GM21717 (cell line): Measurements from ENCODE around the gene KDM8.
"Not testable (repeated sequence)": the region's sequence is repeated elsewhere in the genome, so short reads cannot be mapped to it uniquely, and the experiment has no call there.

Experiments
- ATAC-seq: cut with Tn5 transposase; IDR thresholded peaks from one replicate; pipeline ENCODE4 v1.9.1; 2021; ENCODE audit warnings: mild to moderate bottlenecking, moderate library complexity; ENCODE audit not compliant: unreplicated experiment

The KDM8 gene

GRCh38 chr16:27190316-27190871 lies 12.9 kb upstream of the KDM8 start:
- ATAC-seq, result no peak

GRCh38 chr16:27191352-27191924 lies 11.9 kb upstream of the KDM8 start:
- no peak for ATAC-seq

- ATAC-seq, result no peak
These were observed 9.9 kb upstream of the KDM8 start for GRCh38 chr16:27193300-27193990.

- ATAC-seq, result no peak
These were observed 8.1 kb upstream of the KDM8 start for GRCh38 chr16:27195076-27195741.

GRCh38 chr16:27195941-27196595 lies 7.3 kb upstream of the KDM8 start:
- ATAC-seq, result no peak

- no peak for ATAC-seq
These were observed 6.3 kb upstream of the KDM8 start for GRCh38 chr16:27197004-27197403.

- ATAC-seq, result no peak
These were observed 4.7 kb upstream of the KDM8 start for GRCh38 chr16:27198451-27199234.

GRCh38 chr16:27199235-27199586 lies 4.1 kb upstream of the KDM8 start:
- no peak for ATAC-seq

GRCh38 chr16:27199736-27200135 lies 3.6 kb upstream of the KDM8 start:
- ATAC-seq, result no peak

GRCh38 chr16:27200914-27201313 lies 2.4 kb upstream of the KDM8 start:
- ATAC-seq, result not testable (repeated sequence)

GRCh38 chr16:27202923-27203506 lies 311 bp upstream of the KDM8 start:
- peak; percentile 56 for ATAC-seq

- no peak for ATAC-seq
These were observed 1.1 kb downstream of the KDM8 start for GRCh38 chr16:27204312-27204915.

GRCh38 chr16:27205423-27206065 lies 2.2 kb downstream of the KDM8 start:
- no peak for ATAC-seq

- ATAC-seq, result not testable (repeated sequence)
These were observed 3.8 kb downstream of the KDM8 start for GRCh38 chr16:27207121-27207520.

GRCh38 chr16:27208081-27208680 lies 4.9 kb downstream of the KDM8 start:
- ATAC-seq, result no peak

GRCh38 chr16:27208796-27209195 lies 5.5 kb downstream of the KDM8 start:
- ATAC-seq, result no peak

- ATAC-seq, result no peak
These were observed 6.3 kb downstream of the KDM8 start for GRCh38 chr16:27209591-27209990.

- ATAC-seq, result no peak
These were observed 6.8 kb downstream of the KDM8 start for GRCh38 chr16:27210174-27210573.

- ATAC-seq, result no peak
These were observed 7.7 kb downstream of the KDM8 start for GRCh38 chr16:27211026-27211425.
